Stomach (tissue), 9 donors: Measurements from ENCODE around the gene GPC5. TPM values are rescaled to one million over a fixed set of nuclear protein-coding genes. Genes with fewer than 3 reads are reported as not detected.

Experiments
- DNase-seq, 2 donors: peaks; one replicate each; pipeline versions ENCODE4 v3.0.0 to v3.0.0-alpha.2; 2013 to 2019
- H3K27ac ChIP-seq, 5 donors: fragments of 200-600 bp in 4 of 5; sonication (generic) in 4 of 5; one replicate each; pipeline ENCODE4 v1.5.1; 2013 to 2019; ENCODE audit warnings: mild to moderate bottlenecking in 1 of 5, moderate library complexity in 1 of 5
- H3K27me3 ChIP-seq, 3 donors: fragments of 200-600 bp; sonication (generic); one replicate each; pipeline ENCODE4 v1.5.1; 2017 to 2019; ENCODE audit warnings: mixed run types in 1 of 3
- H3K36me3 ChIP-seq, 4 donors: fragments of 200-600 bp; sonication (generic); 1 replicate in 3 of 4; 2 replicates in 1 of 4; pipeline ENCODE4 v1.5.1; 2016 to 2019
- H3K4me1 ChIP-seq, 4 donors: fragments of 200-600 bp; sonication (generic); one replicate each; pipeline ENCODE4 v1.5.1; 2016 to 2019
- H3K4me3 ChIP-seq, 4 donors: fragments of 200-600 bp; sonication (generic) in 3 of 4; one replicate each; pipeline ENCODE4 v1.5.1; 2016 to 2019; ENCODE audit warnings: mild to moderate bottlenecking in 1 of 4
- H3K9me3 ChIP-seq, 4 donors: fragments of 200-600 bp; sonication (generic); one replicate each; pipeline ENCODE4 v1.5.1; 2016 to 2019
- CTCF ChIP-seq, 7 experiments: fragments of 450-650 bp in 4 of 7; fragments of 200-600 bp in 3 of 7; sonication (generic) in 3 of 7; IDR thresholded peaks; one replicate each; pipeline ENCODE4 v1.5.1; 2016 to 2019; ENCODE audit warnings: antibody characterized with exemption in 7 of 7, control low read depth in 2 of 7, mild to moderate bottlenecking in 1 of 7
- EP300 ChIP-seq: sonication (generic); formaldehyde crosslinking; IDR thresholded peaks from one replicate; pipeline ENCODE4 v1.6.1; 2017; ENCODE audit warnings: antibody characterized with exemption
- POLR2A ChIP-seq, 4 donors: fragments of 450-650 bp; IDR thresholded peaks; one replicate each; pipeline ENCODE4 v1.6.1; 2016; ENCODE audit warnings: antibody characterized with exemption in 4 of 4, control low read depth in 2 of 4, mild to moderate bottlenecking in 1 of 4, moderate library complexity in 1 of 4
- POLR2AphosphoS5 ChIP-seq, 3 donors: sonication (generic); formaldehyde crosslinking; IDR thresholded peaks; one replicate each; pipeline ENCODE4 v1.6.1; 2016; ENCODE audit warnings: antibody characterized with exemption in 3 of 3
- WGBS, 5 donors: extraction: QIAGEN DNeasy Blood & Tissue Kit in 3 of 5; methylation state at CpG; one replicate each; pipeline versions ENCODE4 v1.1.5 to v1.1.7; 2013 to 2018; 5-methylcytosine and 5-hydroxymethylcytosine counted together
- intact Hi-C: fragments of 100-400 bp; cut with DNase I; formaldehyde crosslinking; loops from one replicate; pipeline ENCODE4 v1.15.1; 2023; ENCODE audit warnings: low total_unique reads
- polyA plus RNA-seq, 3 donors: library from polyadenylated mRNA; stranded (reverse); fragments of 200-250 nt; gene quantifications; one replicate each; pipeline ENCODE4 v1.2.3, GENCODE V29; 2013
- total RNA-seq, 5 donors: library from RNA; depleted of rRNA; stranded (reverse); fragments of >200 nt; gene quantifications; one replicate each; pipeline versions ENCODE4 v1.1.0 to v1.2.3, GENCODE V29; 2014 to 2016
- donor health status: healthy with polysubstance abuse.
- donor health status: Bipolar disorder and iron deficiency.
- donor health status: healthy.

GPC5 gene
- total and polyA plus RNA-seq, 8 donors = 0.87 to 2.8 TPM; not detected in 6

- intact Hi-C loops = no loop called here
- H3K4me1 ChIP-seq = no peaks in the 10 kb centered on the region
- H3K27ac ChIP-seq = no peak overlapping the region
- 85 to 92% (median 90%) methylated on average over 6 of the region's 6 CpGs for WGBS, 5 donors
- no peaks in the 10 kb centered on the region for H3K27me3 ChIP-seq
- TF ChIP-seq POLR2AphosphoS5 (IDR thresholded peaks at IDR 0.05) (no peak), CTCF (IDR thresholded peaks at IDR 0.05) (no peak), EP300 (no peak), POLR2A (IDR thresholded peaks at IDR 0.05) (no peak)
- H3K36me3 ChIP-seq = no peaks in the 10 kb centered on the region
- DNase-seq = no peak
- no peak overlapping the region for H3K4me3 ChIP-seq
- H3K9me3 ChIP-seq = no peaks in the 10 kb centered on the region
These were observed 1054.4 kb downstream of the GPC5 start for GRCh38 chr13:92452840-92453239.

GRCh38 chr13:92459306-92459705, 1060.9 kb downstream of the GPC5 start:
- no peaks in the 10 kb centered on the region for H3K4me1 ChIP-seq

DNA sequence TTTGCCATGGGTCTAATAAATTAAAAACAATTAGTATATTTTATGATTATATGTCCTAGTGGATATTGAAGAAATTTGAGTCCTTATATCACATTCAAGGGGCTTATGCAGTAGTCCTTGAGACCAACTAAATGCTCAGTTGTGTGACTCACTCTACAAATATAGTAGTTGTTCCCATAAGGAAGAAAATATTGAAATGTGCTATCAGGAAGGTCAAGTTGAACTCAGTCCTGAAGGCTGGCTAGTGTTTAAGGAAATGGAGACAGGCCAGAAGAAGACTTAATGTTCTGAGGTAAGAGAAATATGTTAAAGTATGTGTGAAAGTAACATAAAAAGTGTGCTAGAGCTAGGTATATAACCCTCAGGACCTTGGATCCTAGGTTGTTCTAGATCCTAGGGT, 1062.1 kb downstream of the GPC5 start:
- TF ChIP-seq POLR2AphosphoS5 (IDR thresholded peaks at IDR 0.05) (no peak), EP300 (no peak), POLR2A (IDR thresholded peaks at IDR 0.05) (no peak), CTCF (IDR thresholded peaks at IDR 0.05) (no peak)
- peak in 1 of 2 donors; percentile 44 for DNase-seq
- Histone ChIP-seq H3K9me3 (no peaks in the 10 kb centered on the region), H3K4me1 (no peaks in the 10 kb centered on the region), H3K27ac (peak overlapping the region in 1 of 5 donors; percentile 44), H3K36me3 (no peaks in the 10 kb centered on the region), H3K27me3 (no peaks in the 10 kb centered on the region), H3K4me3 (no peak overlapping the region)
- intact Hi-C loops = no loop called here

More at GRCh38 chr13:92459306-92459705, 1060.9 kb downstream of the GPC5 start:
- no peak for DNase-seq
- Histone ChIP-seq H3K27me3 (no peaks in the 10 kb centered on the region), H3K4me3 (no peak overlapping the region), H3K9me3 (no peaks in the 10 kb centered on the region), H3K27ac (no peak overlapping the region), H3K36me3 (no peaks in the 10 kb centered on the region)
- TF ChIP-seq POLR2AphosphoS5 (IDR thresholded peaks at IDR 0.05) (no peak), POLR2A (IDR thresholded peaks at IDR 0.05) (no peak), EP300 (no peak), CTCF (IDR thresholded peaks at IDR 0.05) (no peak)
- intact Hi-C loops = no loop called here
- 68 to 82% (median 79%) methylated on average over 4 of the region's 4 CpGs for WGBS, 5 donors

- H3K4me3 ChIP-seq = no peak overlapping the region
- H3K27ac ChIP-seq = no peak overlapping the region
- 81 to 94% (median 86%) methylated on average over 3 of the region's 3 CpGs for WGBS, 5 donors
- TF ChIP-seq POLR2A (IDR thresholded peaks at IDR 0.05) = no peak
- no peak for TF ChIP-seq EP300
- no peak for TF ChIP-seq POLR2AphosphoS5 (IDR thresholded peaks at IDR 0.05)
- no peak for TF ChIP-seq CTCF (IDR thresholded peaks at IDR 0.05)
- H3K9me3 ChIP-seq = no peaks in the 10 kb centered on the region
- intact Hi-C loops = no loop called here
- no peaks in the 10 kb centered on the region for H3K36me3 ChIP-seq
- no peaks in the 10 kb centered on the region for H3K27me3 ChIP-seq
- no peak for DNase-seq
- no peaks in the 10 kb centered on the region for H3K4me1 ChIP-seq
These were observed 1063.0 kb downstream of the GPC5 start for GRCh38 chr13:92461402-92461801.
